CD14-positive monocyte (primary cell): ENCODE results near the gene GRAP. TPM values are rescaled to one million over a fixed set of nuclear protein-coding genes. Genes with fewer than 3 reads are reported as not detected.

Source experiments
- DNase-seq, 3 donors: peaks; one replicate each; pipeline ENCODE4 v3.0.0-alpha.2; 2011 to 2022
- H2AFZ ChIP-seq: 2 replicates; pipeline ENCODE4 v1.6.0; 2012; ENCODE audit warnings: mild to moderate bottlenecking, low read depth, low read length, inconsistent platforms; ENCODE audit not compliant: insufficient read depth, poor library complexity, severe bottlenecking
- H3K27ac ChIP-seq, 2 donors: 1 replicate in 1 of 2; 2 replicates in 1 of 2; pipeline ENCODE4 v1.5.1; 2012 to 2013; ENCODE audit warnings: low read length in 2 of 2, control low read depth in 1 of 2, inconsistent platforms in 1 of 2, low read depth in 1 of 2, mild to moderate bottlenecking in 1 of 2
- H3K27me3 ChIP-seq, 2 donors: one replicate each; pipeline versions ENCODE4 v1.6.0 to v1.6.1; 2011 to 2013; ENCODE audit warnings: low read length in 2 of 2; ENCODE audit not compliant: control insufficient read depth in 2 of 2, insufficient read depth in 2 of 2
- H3K36me3 ChIP-seq, 2 donors: replicated peaks in 1 of 2; 1 replicate in 1 of 2; 2 replicates in 1 of 2; pipeline versions ENCODE4 v1.5.1 to v1.6.1; 2012 to 2013; ENCODE audit warnings: low read length in 2 of 2, control low read depth in 1 of 2, inconsistent platforms in 1 of 2, mild to moderate bottlenecking in 1 of 2; ENCODE audit not compliant: insufficient read depth in 2 of 2, control insufficient read depth in 1 of 2
- H3K4me1 ChIP-seq, 2 donors: 1 replicate in 1 of 2; 2 replicates in 1 of 2; pipeline versions ENCODE4 v1.5.1 to v1.6.1; 2012 to 2013; ENCODE audit warnings: low read length in 2 of 2, control low read depth in 1 of 2, inconsistent platforms in 1 of 2, mild to moderate bottlenecking in 1 of 2, moderate library complexity in 1 of 2; ENCODE audit not compliant: insufficient read depth in 2 of 2, control insufficient read depth in 1 of 2
- H3K4me2 ChIP-seq: replicated peaks from 2 replicates; pipeline ENCODE3; 2012; ENCODE audit warnings: low read length, moderate library complexity, mild to moderate bottlenecking; ENCODE audit not compliant: poor library complexity, severe bottlenecking; ENCODE audit errors: extremely low read depth
- H3K4me3 ChIP-seq, 3 experiments: fragments of 200-600 bp in 1 of 3; sonication (generic) in 1 of 3; replicated peaks in 1 of 3; 1 replicate in 2 of 3; 2 replicates in 1 of 3; pipeline ENCODE4 v1.5.1; 2011 to 2013; ENCODE audit warnings: low read length in 3 of 3, mild to moderate bottlenecking in 3 of 3, control low read depth in 2 of 3, low read depth in 2 of 3, inconsistent platforms in 1 of 3, moderate library complexity in 1 of 3
- H3K79me2 ChIP-seq: 2 replicates; pipeline ENCODE4 v1.6.0; 2012; ENCODE audit warnings: mild to moderate bottlenecking, control low read depth, inconsistent platforms, low read length, moderate library complexity; ENCODE audit not compliant: insufficient read depth
- H3K9ac ChIP-seq: 2 replicates; pipeline ENCODE4 v1.6.0; 2017; ENCODE audit warnings: low read length, mild to moderate bottlenecking; ENCODE audit not compliant: insufficient read depth, poor library complexity, severe bottlenecking
- H3K9me3 ChIP-seq, 2 donors: replicated peaks in 1 of 2; 1 replicate in 1 of 2; 2 replicates in 1 of 2; pipeline versions ENCODE4 v1.5.1 to v1.6.1; 2012 to 2013; ENCODE audit warnings: low read length in 2 of 2, control low read depth in 1 of 2; ENCODE audit not compliant: control insufficient read depth in 1 of 2, insufficient read depth in 1 of 2
- H4K20me1 ChIP-seq: 2 replicates; pipeline ENCODE4 v1.6.0; 2012; ENCODE audit warnings: mild to moderate bottlenecking, low read length, control low read depth, moderate library complexity; ENCODE audit not compliant: insufficient read depth
- H3K27ac Mint-ChIP-seq, 7 donors: one replicate each; pipeline ENCODE4 v1.8.0; 2020; ENCODE audit warnings: mild to moderate bottlenecking in 7 of 7, mixed read lengths in 7 of 7, moderate library complexity in 6 of 7, inconsistent platforms in 2 of 7
- H3K27me3 Mint-ChIP-seq, 3 donors: one replicate each; pipeline ENCODE4 v1.8.0; 2021 to 2022; ENCODE audit warnings: low read depth in 3 of 3, mild to moderate bottlenecking in 3 of 3, mixed read lengths in 3 of 3, moderate library complexity in 3 of 3, inconsistent platforms in 1 of 3
- H3K36me3 Mint-ChIP-seq, 2 donors: one replicate each; pipeline ENCODE4 v1.8.0; 2020; ENCODE audit warnings: mixed read lengths in 2 of 2, inconsistent platforms in 1 of 2, mild to moderate bottlenecking in 1 of 2
- H3K4me1 Mint-ChIP-seq: one replicate; pipeline ENCODE4 v1.8.0; 2020; ENCODE audit warnings: mild to moderate bottlenecking, mixed read lengths
- H3K4me3 Mint-ChIP-seq, 2 donors: one replicate each; pipeline ENCODE4 v1.8.0; 2020; ENCODE audit warnings: mild to moderate bottlenecking in 2 of 2, mixed read lengths in 2 of 2, moderate library complexity in 1 of 2
- H3K9me3 Mint-ChIP-seq, 7 donors: one replicate each; pipeline ENCODE4 v1.8.0; 2020 to 2022; ENCODE audit warnings: mixed read lengths in 7 of 7, mild to moderate bottlenecking in 6 of 7, moderate library complexity in 6 of 7, inconsistent platforms in 2 of 7
- WGBS: methylation state at CpG from one replicate; pipeline ENCODE4 v1.1.5; 2013; ENCODE audit warnings: missing lambda C conversion rate; ENCODE audit not compliant: insufficient coverage; 5-methylcytosine and 5-hydroxymethylcytosine counted together
- intact Hi-C, 2 donors: fragments of 100-400 bp; cut with micrococcal nuclease; formaldehyde crosslinking; loops; one replicate each; pipeline versions ENCODE4 v1.15.0 to v1.15.1; 2023
- polyA plus RNA-seq, 3 donors: library from polyadenylated mRNA; depleted of rRNA in 1 of 3; unstranded in 2 of 3; stranded (reverse) in 1 of 3; fragments of 300-500 nt in 2 of 3; fragments of >200 nt in 1 of 3; fragmentation: Illumina TruSeq in 2 of 3; gene quantifications; 1 replicate in 2 of 3; 2 replicates in 1 of 3; pipeline ENCODE4 v1.2.3, GENCODE V29; 2012 to 2021
- TF ChIP-seq, protein P1 (sequence below): fragments of 200-600 bp; IDR thresholded peaks from one replicate; pipeline ENCODE4 v1.8.0; 2022; ENCODE audit warnings: antibody characterized with exemption, mild to moderate bottlenecking

Gene GRAP
- polyA plus RNA-seq, 3 donors = 3.9 to 5.9 (median 4.5) TPM

DNA sequence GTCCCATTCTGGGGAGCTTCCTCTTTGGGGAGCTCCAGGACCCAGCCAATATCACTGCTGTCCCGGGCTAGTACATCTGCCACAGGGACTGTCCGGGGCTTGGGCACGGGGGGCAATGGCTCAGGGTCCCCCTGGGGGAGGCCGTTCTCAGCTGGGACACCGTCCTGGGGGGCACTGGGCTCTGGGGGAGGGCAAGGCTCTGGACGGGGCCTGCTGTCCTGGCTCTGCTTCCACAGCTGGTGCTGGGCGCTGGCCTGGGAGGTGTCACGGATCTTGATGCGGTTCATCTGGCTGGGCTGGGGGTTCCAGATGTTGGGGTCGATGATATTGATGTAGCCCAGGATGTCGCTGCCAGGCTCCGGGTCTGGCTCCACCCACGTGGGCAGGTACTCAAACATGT is 68.7 kb downstream of the GRAP start:
- WGBS = 95% methylated on average over 13 of the region's 13 CpGs
- no peak for DNase-seq
- H2AFZ ChIP-seq = no peak overlapping the region
- intact Hi-C loops = loop anchor here in 1 of 2 donors (10.0 kb wide), 1 partner anchor 63 kb away; no protein-coding TSS in a partner anchor
- H3K4me3 ChIP-seq = no peak overlapping the region
- Mint-ChIP-seq H3K4me3 (no peak overlapping the region), H3K27ac (no peak overlapping the region), H3K27me3 (peaks cover 1 to 4% (median 2%) of the 10 kb centered on the region in 3 donors), H3K36me3 (no peaks in the 10 kb centered on the region), H3K9me3 (peaks cover 0 to 2% (median 0%) of the 10 kb centered on the region in 7 donors), H3K4me1 (peaks cover 4% of the 10 kb centered on the region)
- no peaks in the 10 kb centered on the region for H3K79me2 ChIP-seq
- TF ChIP-seq, protein P1, sequence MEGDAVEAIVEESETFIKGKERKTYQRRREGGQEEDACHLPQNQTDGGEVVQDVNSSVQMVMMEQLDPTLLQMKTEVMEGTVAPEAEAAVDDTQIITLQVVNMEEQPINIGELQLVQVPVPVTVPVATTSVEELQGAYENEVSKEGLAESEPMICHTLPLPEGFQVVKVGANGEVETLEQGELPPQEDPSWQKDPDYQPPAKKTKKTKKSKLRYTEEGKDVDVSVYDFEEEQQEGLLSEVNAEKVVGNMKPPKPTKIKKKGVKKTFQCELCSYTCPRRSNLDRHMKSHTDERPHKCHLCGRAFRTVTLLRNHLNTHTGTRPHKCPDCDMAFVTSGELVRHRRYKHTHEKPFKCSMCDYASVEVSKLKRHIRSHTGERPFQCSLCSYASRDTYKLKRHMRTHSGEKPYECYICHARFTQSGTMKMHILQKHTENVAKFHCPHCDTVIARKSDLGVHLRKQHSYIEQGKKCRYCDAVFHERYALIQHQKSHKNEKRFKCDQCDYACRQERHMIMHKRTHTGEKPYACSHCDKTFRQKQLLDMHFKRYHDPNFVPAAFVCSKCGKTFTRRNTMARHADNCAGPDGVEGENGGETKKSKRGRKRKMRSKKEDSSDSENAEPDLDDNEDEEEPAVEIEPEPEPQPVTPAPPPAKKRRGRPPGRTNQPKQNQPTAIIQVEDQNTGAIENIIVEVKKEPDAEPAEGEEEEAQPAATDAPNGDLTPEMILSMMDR = no peak
- H3K9ac ChIP-seq = no peak overlapping the region
- no peaks in the 10 kb centered on the region for H4K20me1 ChIP-seq
- H3K36me3 ChIP-seq = no peaks in the 10 kb centered on the region
- no peaks in the 10 kb centered on the region for H3K27me3 ChIP-seq
- H3K27ac ChIP-seq = no peak overlapping the region
- no peaks in the 10 kb centered on the region for H3K4me1 ChIP-seq
- H3K4me2 ChIP-seq = no peak overlapping the region
- H3K9me3 ChIP-seq = no peaks in the 10 kb centered on the region

DNA sequence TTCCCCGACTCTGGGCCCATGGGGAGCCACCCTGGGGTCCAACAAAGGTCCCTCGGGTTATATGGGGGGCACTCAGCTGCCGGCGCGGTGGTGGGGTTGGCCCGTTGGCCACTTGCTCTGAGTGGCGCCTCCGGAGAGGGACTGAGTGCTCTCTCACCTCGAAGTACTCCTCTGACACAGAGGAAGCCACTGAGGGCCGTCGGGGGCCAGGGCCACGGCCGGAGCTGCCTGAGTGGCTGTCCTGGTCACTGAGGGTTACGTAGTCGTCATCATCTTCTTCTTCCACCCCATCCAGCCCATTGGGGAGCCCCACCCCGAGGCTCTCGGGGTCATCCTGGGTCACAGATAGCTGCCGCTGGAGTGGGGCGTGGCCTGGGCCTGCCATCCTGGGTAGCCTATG is 69.1 kb downstream of the GRAP start:
- no peak overlapping the region for H3K27ac Mint-ChIP-seq
- Histone ChIP-seq H3K9me3 (no peaks in the 10 kb centered on the region), H3K27ac (no peak overlapping the region), H3K4me2 (no peak overlapping the region), H3K4me1 (no peaks in the 10 kb centered on the region), H4K20me1 (no peaks in the 10 kb centered on the region), H3K27me3 (no peaks in the 10 kb centered on the region), H3K4me3 (no peak overlapping the region), H3K9ac (no peak overlapping the region), H3K36me3 (no peaks in the 10 kb centered on the region), H2AFZ (no peak overlapping the region), H3K79me2 (no peaks in the 10 kb centered on the region)
- H3K4me3 Mint-ChIP-seq = no peak overlapping the region
- H3K9me3 Mint-ChIP-seq = peaks cover 0 to 2% (median 0%) of the 10 kb centered on the region in 7 donors
- DNase-seq = no peak
- H3K36me3 Mint-ChIP-seq = no peaks in the 10 kb centered on the region
- TF ChIP-seq, protein P1 = no peak
- intact Hi-C loops = loop anchor here in 1 of 2 donors (10.0 kb wide), 1 partner anchor 63 kb away; no protein-coding TSS in a partner anchor
- H3K4me1 Mint-ChIP-seq = peaks cover 4% of the 10 kb centered on the region
- peaks cover 1 to 4% (median 2%) of the 10 kb centered on the region in 3 donors for H3K27me3 Mint-ChIP-seq
- 91% methylated on average over 18 of the region's 19 CpGs for WGBS
